OCI-LY1 (cell line): ENCODE measurements around the gene KIAA1755.

Experiments
- H2AFZ ChIP-seq: fragments of 200-600 bp; sonication (generic), shearing (Covaris generic); 2 replicates; pipeline ENCODE4 v1.6.0; 2014; ENCODE audit warnings: antibody characterized with exemption, mild to moderate bottlenecking, low read length
- H3F3A ChIP-seq: fragments of 200-600 bp; sonication (generic), shearing (Covaris generic); 2 replicates; pipeline ENCODE4 v1.6.0; 2014; ENCODE audit warnings: mild to moderate bottlenecking, antibody characterized with exemption, low read length, moderate library complexity; ENCODE audit not compliant: insufficient read depth
- H3K27ac ChIP-seq: fragments of 200-600 bp; sonication (generic); 2 replicates; pipeline ENCODE4 v1.5.1; 2014; ENCODE audit warnings: low read length, mixed run types, mild to moderate bottlenecking, low read depth; ENCODE audit not compliant: poor library complexity, severe bottlenecking
- H3K27me3 ChIP-seq: fragments of 200-600 bp; sonication (generic); 2 replicates; pipeline ENCODE4 v1.6.0; 2014; ENCODE audit warnings: antibody characterized with exemption, mild to moderate bottlenecking, low read length, moderate library complexity; ENCODE audit not compliant: insufficient read depth
- H3K36me3 ChIP-seq: fragments of 200-600 bp; sonication (generic); 2 replicates; pipeline ENCODE4 v1.6.1; 2014; ENCODE audit warnings: mild to moderate bottlenecking, antibody characterized with exemption, low read length, moderate library complexity, mixed read lengths; ENCODE audit not compliant: insufficient read depth
- H3K4me1 ChIP-seq: fragments of 200-600 bp; sonication (generic); 2 replicates; pipeline ENCODE4 v1.5.1; 2014; ENCODE audit warnings: mild to moderate bottlenecking, low read length, moderate library complexity; ENCODE audit not compliant: insufficient read depth, severe bottlenecking
- H3K4me2 ChIP-seq: fragments of 200-600 bp; sonication (generic), shearing (Covaris generic); 2 replicates; pipeline ENCODE4 v1.6.1; 2014; ENCODE audit warnings: low read length
- H3K4me3 ChIP-seq: fragments of 200-600 bp; sonication (generic); 2 replicates; pipeline ENCODE4 v1.5.1; 2014; ENCODE audit warnings: low read length, low read depth, mild to moderate bottlenecking, mixed read lengths; ENCODE audit not compliant: poor library complexity, severe bottlenecking
- H3K79me2 ChIP-seq: fragments of 200-600 bp; shearing (Covaris generic); 2 replicates; pipeline ENCODE4 v1.6.1; 2016; ENCODE audit warnings: mixed run types, low read length, mixed read lengths; ENCODE audit not compliant: insufficient read depth
- H3K9ac ChIP-seq: fragments of 200-600 bp; sonication (generic), shearing (Covaris generic); 2 replicates; pipeline ENCODE4 v1.6.1; 2014; ENCODE audit warnings: mild to moderate bottlenecking, low read length, mixed read lengths
- H3K9me2 ChIP-seq: fragments of 200-600 bp; sonication (generic), shearing (Covaris generic); 2 replicates; pipeline ENCODE4 v1.6.1; 2014; ENCODE audit warnings: low read depth, mild to moderate bottlenecking, low read length, mixed read lengths
- H3K9me3 ChIP-seq: fragments of 200-600 bp; shearing (Covaris generic); 2 replicates; pipeline ENCODE4 v1.6.1; 2014; ENCODE audit warnings: low read length, mixed read lengths
- H4K20me1 ChIP-seq: fragments of 200-600 bp; sonication (generic), shearing (Covaris generic); 2 replicates; pipeline ENCODE4 v1.6.0; 2016; ENCODE audit warnings: mild to moderate bottlenecking, low read length; ENCODE audit not compliant: insufficient read depth
- CTCF ChIP-seq: fragments of 200-600 bp; sonication (generic), shearing (Covaris generic); IDR thresholded peaks from 2 replicates; pipeline ENCODE4 v1.5.1; 2017; ENCODE audit warnings: mild to moderate bottlenecking, antibody characterized with exemption, low read length, moderate library complexity, mixed read lengths
- EZH2 ChIP-seq: fragments of 200-600 bp; sonication (generic), shearing (Covaris generic); IDR thresholded peaks from 2 replicates; pipeline ENCODE4 v1.8.0; 2017; ENCODE audit warnings: borderline replicate concordance, mixed run types, mild to moderate bottlenecking, antibody characterized with exemption, low read length, moderate library complexity, mixed read lengths

KIAA1755 gene

GRCh38 chr20:38213607-38213940 is 47.0 kb downstream of the KIAA1755 start:
- no peaks in the 10 kb centered on the region for H3K4me1 ChIP-seq
- H3K9ac ChIP-seq: no peak overlapping the region
- H3K4me2 ChIP-seq: no peak overlapping the region
- H3K36me3 ChIP-seq: no peaks in the 10 kb centered on the region
- no peaks in the 10 kb centered on the region for H3K9me2 ChIP-seq
- H3F3A ChIP-seq: no peaks in the 10 kb centered on the region
- H3K27ac ChIP-seq: no peak overlapping the region
- no peaks in the 10 kb centered on the region; the same call in 1 of the 2 replicates for H3K27me3 ChIP-seq
- TF ChIP-seq CTCF: no peak
- H3K4me3 ChIP-seq: no peak overlapping the region
- no peaks in the 10 kb centered on the region for H4K20me1 ChIP-seq
- H3K79me2 ChIP-seq: no peaks in the 10 kb centered on the region
- H2AFZ ChIP-seq: no peak overlapping the region
- no peaks in the 10 kb centered on the region for H3K9me3 ChIP-seq

- H3K4me3 ChIP-seq: no peak overlapping the region
- H3K27ac ChIP-seq: no peak overlapping the region
Measured at GRCh38 chr20:38212806-38213606, 47.5 kb downstream of the KIAA1755 start.

GRCh38 chr20:38211200-38212097 is 49.1 kb downstream of the KIAA1755 start:
- Histone ChIP-seq H3K9ac (no peak overlapping the region), H3F3A (no peaks in the 10 kb centered on the region), H3K27me3 (no peaks in the 10 kb centered on the region; the same call in 1 of the 2 replicates), H3K4me3 (no peak overlapping the region), H4K20me1 (no peaks in the 10 kb centered on the region), H3K4me2 (no peak overlapping the region), H3K79me2 (no peaks in the 10 kb centered on the region), H2AFZ (no peak overlapping the region), H3K9me3 (no peaks in the 10 kb centered on the region), H3K4me1 (no peaks in the 10 kb centered on the region), H3K36me3 (no peaks in the 10 kb centered on the region), H3K9me2 (no peaks in the 10 kb centered on the region), H3K27ac (no peak overlapping the region)
- no peak for TF ChIP-seq EZH2
- TF ChIP-seq CTCF: no peak

More at GRCh38 chr20:38212806-38213606, 47.5 kb downstream of the KIAA1755 start:
- Histone ChIP-seq H3K9me2 (no peaks in the 10 kb centered on the region), H3K9ac (no peak overlapping the region), H3K27me3 (no peaks in the 10 kb centered on the region; the same call in 1 of the 2 replicates), H2AFZ (no peak overlapping the region), H4K20me1 (no peaks in the 10 kb centered on the region), H3K4me2 (no peak overlapping the region), H3K36me3 (no peaks in the 10 kb centered on the region), H3K9me3 (no peaks in the 10 kb centered on the region), H3K4me1 (no peaks in the 10 kb centered on the region), H3K79me2 (no peaks in the 10 kb centered on the region), H3F3A (no peaks in the 10 kb centered on the region)
- TF ChIP-seq CTCF (no peak), EZH2 (no peak)
